ENCODE measurements around the gene WARS2. TPM values are rescaled to one million over a fixed set of nuclear protein-coding genes. Genes with fewer than 3 reads are reported as not detected.

WARS2 gene
- total and polyA plus RNA-seq, 2 of the 8 experiments (the other 6 are each of a cell fraction or from before 2014, with no cell fraction given), result 4.3 to 12.9 TPM

GRCh38 chr1:119084798-119085197, 55.7 kb downstream of the WARS2 start:
- no peak overlapping the region for H3K4me3 ChIP-seq (ENCODE audit: extremely low read depth in 1 of 4, insufficient read depth in 2 of 4, low read depth in 3 of 4, low read length in 4 of 4)
- H4K20me1 ChIP-seq (replicated peaks in 1 of 2; ENCODE audit: control insufficient read depth in 1 of 2, insufficient read depth in 2 of 2, low read length in 2 of 2), result no peaks in the 10 kb centered on the region
- no peak overlapping the region for H2BK5ac ChIP-seq (ENCODE audit: low read depth, low read length)
- H4K5ac ChIP-seq (ENCODE audit: insufficient read length, low read depth, low read length), result no peak overlapping the region
- FAIRE-seq (no peak), DNase-seq (ENCODE audit: low read depth in 1 of 2, low spot score in 2 of 2) (no peak)
- H3K4me1 ChIP-seq (replicated peaks in 1 of 4; ENCODE audit: control insufficient read depth in 3 of 4, insufficient read depth in 4 of 4, low read length in 3 of 4), result peaks cover 0 to 3% (median 1%) of the 10 kb centered on the region in 4 experiments; a peak in 1 of 7 replicates
- H3K27me3 ChIP-seq (replicated peaks in 1 of 4; ENCODE audit: control insufficient read depth in 3 of 4, extremely low read depth in 1 of 4, insufficient read depth in 3 of 4, low read length in 3 of 4), result no peaks in the 10 kb centered on the region
- H3K79me1 ChIP-seq (ENCODE audit: low read depth, low read length), result no peaks in the 10 kb centered on the region
- H3K56ac ChIP-seq (replicated peaks; ENCODE audit: insufficient read length, low read depth, low read length), result no peak overlapping the region
- 89% methylated on average over 10 of the region's 10 CpGs; no CpG with 5 or more reads in 1 of the 2 experiments for WGBS, 2 experiments (ENCODE audit: extremely low coverage in 1 of 2, insufficient coverage in 1 of 2, insufficient read length in 1 of 2, insufficient replicate concordance in 2 of 2, low coverage in 1 of 2, low lambda C conversion rate in 2 of 2, missing lambda C conversion rate in 1 of 2)
- no peak overlapping the region for H3K9ac ChIP-seq (replicated peaks in 1 of 4; ENCODE audit: extremely low read depth in 1 of 4, low read depth in 3 of 4, low read length in 3 of 4)
- POLR2A ChIA-PET (ENCODE audit: partially characterized antibody), result interaction anchor here (1.7 kb wide), 1 partner anchor 56 kb away, joined by 4 read pairs; the partner anchor contains the start of gene WARS2
- CTCF ChIA-PET (ENCODE audit: partially characterized antibody), result interaction anchor here (0.6 to 1.0 kb wide), 2 partner anchors 10 to 1010 kb away, joined by 3 read pairs; no protein-coding TSS in a partner anchor
- H3K23ac ChIP-seq (ENCODE audit: insufficient read length), result no peak overlapping the region
- H3K79me2 ChIP-seq (ENCODE audit: control insufficient read depth in 1 of 2, insufficient read depth in 2 of 2, low read length in 2 of 2), result no peaks in the 10 kb centered on the region
- no peak overlapping the region for H3K27ac ChIP-seq (ENCODE audit: low read depth, low read length)
- TF ChIP-seq ASH2L (IDR thresholded peaks at IDR 0.05; ENCODE audit: low read length), result no peak
- no peak for TF ChIP-seq YY1 (IDR thresholded peaks at IDR 0.05; ENCODE audit: low read depth, low read length)
- no peak for TF ChIP-seq NRF1 (IDR thresholded peaks at IDR 0.05; ENCODE audit: low read depth, low read length)
- no peak for TF ChIP-seq SIX5 (IDR thresholded peaks at IDR 0.05; ENCODE audit: low read depth, low read length)
- TF ChIP-seq TCF12 (IDR thresholded peaks at IDR 0.05; ENCODE audit: low read depth, low read length), result no peak
- TF ChIP-seq ATF2 (IDR thresholded peaks at IDR 0.05; ENCODE audit: low read length), result no peak
- no peak for TF ChIP-seq SAP30 (IDR thresholded peaks at IDR 0.05; ENCODE audit: insufficient read depth, insufficient replicate concordance, low read length)
- no peak for TF ChIP-seq MAFK (IDR thresholded peaks at IDR 0.05; ENCODE audit: low read depth, low read length)
- TF ChIP-seq SRF (IDR thresholded peaks at IDR 0.05; ENCODE audit: low read depth, low read length), result no peak
- H3K23me2 ChIP-seq (ENCODE audit: low read depth, low read length), result no peaks in the 10 kb centered on the region; the same call in 1 of the 2 replicates
- no peak overlapping the region for H3K4ac ChIP-seq (replicated peaks; ENCODE audit: insufficient read length, low read depth, low read length)
- H2BK20ac ChIP-seq (ENCODE audit: low read length), result no peak overlapping the region
- no peak overlapping the region for H3K18ac ChIP-seq (ENCODE audit: extremely low read depth, low read length)
- no peaks in the 10 kb centered on the region for H3K9me3 ChIP-seq (ENCODE audit: insufficient read depth in 2 of 2, low read depth in 1 of 2, low read length in 1 of 2)
- H3K14ac ChIP-seq (ENCODE audit: insufficient read length), result no peak overlapping the region
- no peak overlapping the region for H2AFZ ChIP-seq (ENCODE audit: low read length)
- no peak overlapping the region for H2BK120ac ChIP-seq (replicated peaks; ENCODE audit: low read depth, low read length)
- H3K4me2 ChIP-seq (ENCODE audit: insufficient read depth in 1 of 2, low read depth in 2 of 2, low read length in 2 of 2), result no peak overlapping the region
- H2AK5ac ChIP-seq (ENCODE audit: low read depth, low read length), result no peak overlapping the region
- H2BK15ac ChIP-seq (ENCODE audit: low read length), result no peak overlapping the region
- H4K8ac ChIP-seq (ENCODE audit: extremely low read depth, insufficient read depth, low read length), result no peak overlapping the region
- no peaks in the 10 kb centered on the region for H3K36me3 ChIP-seq (ENCODE audit: control insufficient read depth in 2 of 4, insufficient read depth in 4 of 4, low read length in 3 of 4)
- H2BK12ac ChIP-seq (ENCODE audit: low read depth, low read length), result no peak overlapping the region
- no peak overlapping the region for H4K91ac ChIP-seq (replicated peaks; ENCODE audit: insufficient read length, low read length)

Measured in H1 (cell line).